Measurements from ENCODE around the gene PRKCB.
"Not testable (repeated sequence)": the region's sequence is repeated elsewhere in the genome, so short reads cannot be mapped to it uniquely, and the experiment has no call there.

PRKCB gene

DNA sequence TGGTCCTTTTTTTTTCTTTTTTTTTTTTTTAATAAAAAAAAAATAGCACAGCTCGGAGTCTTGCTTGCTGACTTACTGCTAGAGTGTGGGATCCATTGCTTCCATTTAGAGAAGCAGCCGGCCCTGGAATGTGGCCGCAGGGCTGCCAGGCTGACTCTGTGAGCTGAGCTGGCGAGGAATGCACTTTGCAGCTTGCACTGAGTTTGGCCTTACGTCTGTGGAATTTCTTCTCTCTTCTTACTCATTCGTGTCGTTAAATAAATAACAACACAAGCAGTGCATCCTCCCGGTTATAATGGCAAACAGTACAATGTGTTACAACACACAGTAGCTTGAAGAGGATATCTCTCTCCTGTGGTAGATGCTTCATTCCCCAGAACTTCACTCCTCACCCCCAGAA lies 69.2 kb downstream of the PRKCB start:
- FAIRE-seq, result no peak

DNA sequence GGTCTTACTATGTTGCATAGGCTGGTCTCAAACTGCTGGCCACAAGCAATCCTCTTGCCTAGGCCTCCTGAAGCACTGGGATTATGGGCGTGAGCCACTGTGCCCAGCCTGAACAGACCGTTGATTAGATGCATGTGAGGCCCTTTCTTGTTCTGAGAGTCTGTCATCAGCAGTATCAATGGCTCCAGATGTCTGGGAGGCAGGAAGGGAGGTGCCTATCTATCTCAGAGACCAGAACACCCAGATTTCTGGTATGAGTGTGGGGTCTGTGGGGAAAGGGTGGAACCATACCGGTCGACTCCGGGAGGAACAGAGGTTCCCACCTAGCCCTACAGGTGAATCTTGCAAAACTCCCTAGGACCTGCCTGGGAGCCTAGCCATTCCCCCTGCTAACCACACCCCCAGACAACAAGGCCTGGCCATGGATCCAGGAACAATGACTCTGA lies 71.7 kb downstream of the PRKCB start:
- FAIRE-seq, result no peak

DNA sequence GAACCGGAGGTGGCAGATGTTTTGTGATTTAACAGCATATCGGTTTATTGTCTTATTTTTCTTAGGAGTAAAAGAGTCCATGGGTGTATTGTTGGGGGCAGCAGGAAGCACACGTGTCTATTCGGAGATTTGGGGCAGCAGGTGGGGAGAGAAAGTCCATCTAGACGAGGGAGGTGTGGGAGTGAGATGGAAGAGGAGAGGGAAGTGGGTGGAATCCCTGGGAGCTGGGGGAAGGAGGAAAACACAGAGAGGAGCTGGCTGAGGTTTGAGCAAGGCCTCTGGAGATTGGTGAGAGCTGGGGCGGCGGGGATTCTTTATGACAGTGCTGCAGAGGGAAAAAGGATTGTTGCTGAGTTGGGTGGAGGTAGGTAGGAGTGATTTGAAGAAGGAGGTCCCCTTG lies 72.1 kb downstream of the PRKCB start:
- no peak for FAIRE-seq

DNA sequence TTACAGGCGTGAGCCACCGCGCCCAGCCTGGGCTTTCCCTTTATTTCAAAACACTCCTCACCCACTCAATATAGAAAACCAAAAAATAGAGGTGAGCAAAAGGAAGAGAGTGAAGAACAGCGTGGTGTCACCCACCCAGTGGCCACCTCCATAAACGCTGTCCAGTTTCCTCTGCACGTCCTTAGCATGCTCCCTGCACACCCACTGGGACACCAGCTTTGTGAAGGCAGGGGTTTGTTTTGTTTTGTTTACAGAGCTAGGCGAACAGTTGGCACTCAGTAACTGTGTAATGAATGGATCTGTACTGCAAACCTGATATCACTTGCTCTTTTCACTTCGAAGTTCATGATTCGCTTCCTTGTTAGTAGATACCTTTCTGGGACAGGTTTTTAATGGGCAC lies 73.0 kb downstream of the PRKCB start:
- no peak for FAIRE-seq

DNA sequence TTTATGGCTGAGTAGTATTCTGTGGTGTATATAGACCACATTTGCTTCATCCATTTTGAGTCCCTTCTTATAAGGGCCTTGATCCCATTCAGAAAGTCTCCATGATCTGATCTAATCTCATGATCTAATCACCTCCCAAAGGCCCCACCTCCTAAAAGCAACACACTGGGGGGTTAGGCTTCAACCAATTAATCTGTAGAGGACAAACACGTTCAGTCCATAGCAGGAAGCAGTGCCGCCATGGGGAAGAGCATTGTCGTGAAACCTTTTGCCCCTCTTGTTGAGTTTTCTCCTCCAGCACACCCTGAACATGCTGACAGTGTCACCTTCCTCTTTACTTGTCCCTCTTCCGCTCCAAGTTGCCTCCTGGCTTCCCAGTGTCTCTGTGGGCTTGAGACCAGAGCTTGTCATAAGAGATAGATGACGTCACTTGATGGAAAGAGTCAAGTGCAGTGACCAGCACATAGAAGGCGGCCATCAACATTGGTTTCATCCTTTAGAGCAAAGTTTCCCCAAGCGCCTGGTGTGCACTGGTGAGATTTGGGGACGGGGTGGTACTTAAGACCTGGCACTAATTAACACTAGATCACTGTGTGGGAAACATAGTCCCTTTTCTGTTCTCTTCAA lies 74.1 kb downstream of the PRKCB start:
- no peak for FAIRE-seq

DNA sequence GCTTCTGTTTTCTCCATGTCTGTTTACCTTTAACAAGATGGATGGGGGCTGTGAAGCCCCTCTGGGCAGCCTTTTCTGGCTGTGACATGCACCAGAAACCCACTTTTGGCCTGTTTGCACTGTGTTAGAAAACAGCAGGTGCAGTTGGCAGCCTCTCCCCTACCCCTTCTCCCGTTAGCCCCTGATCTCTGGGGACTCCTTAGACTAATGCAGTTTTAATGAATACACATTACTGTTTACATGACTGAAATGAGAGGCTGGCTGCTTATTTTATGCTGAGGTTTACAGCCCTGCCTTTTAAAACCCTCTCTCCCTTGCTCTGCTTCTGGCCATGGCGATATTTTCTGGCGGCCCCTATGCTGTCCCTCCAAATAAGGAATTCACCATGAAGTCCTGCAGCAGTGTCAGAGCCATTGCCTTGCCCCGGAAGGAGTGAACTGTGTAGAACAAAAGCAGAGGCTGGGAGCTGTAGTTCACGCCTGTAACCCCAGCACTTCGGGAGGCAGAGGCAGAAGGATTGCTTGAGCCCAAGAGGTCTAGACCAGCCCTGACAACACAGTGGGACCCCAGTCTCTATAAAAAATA lies 79.3 kb downstream of the PRKCB start:
- FAIRE-seq, result no peak

DNA sequence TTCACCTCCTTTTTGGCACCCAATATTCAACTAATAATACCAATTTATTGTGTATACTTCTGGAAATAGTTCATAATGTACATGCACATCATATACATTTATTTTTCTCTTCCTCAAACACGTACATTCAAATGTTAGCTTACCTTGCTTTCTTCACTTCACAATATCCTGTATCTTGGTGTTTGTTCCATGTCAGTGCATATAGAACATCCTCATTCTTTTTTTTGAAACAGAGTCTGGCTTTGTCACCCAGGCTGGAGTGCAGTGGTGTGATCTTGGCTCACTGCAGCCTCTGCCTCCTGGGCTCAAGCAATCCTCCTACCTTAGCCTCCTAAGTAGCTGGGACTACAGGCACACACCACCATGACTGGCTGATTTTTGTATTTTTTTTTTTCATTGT lies 80.8 kb downstream of the PRKCB start:
- FAIRE-seq, result not testable (repeated sequence)

DNA sequence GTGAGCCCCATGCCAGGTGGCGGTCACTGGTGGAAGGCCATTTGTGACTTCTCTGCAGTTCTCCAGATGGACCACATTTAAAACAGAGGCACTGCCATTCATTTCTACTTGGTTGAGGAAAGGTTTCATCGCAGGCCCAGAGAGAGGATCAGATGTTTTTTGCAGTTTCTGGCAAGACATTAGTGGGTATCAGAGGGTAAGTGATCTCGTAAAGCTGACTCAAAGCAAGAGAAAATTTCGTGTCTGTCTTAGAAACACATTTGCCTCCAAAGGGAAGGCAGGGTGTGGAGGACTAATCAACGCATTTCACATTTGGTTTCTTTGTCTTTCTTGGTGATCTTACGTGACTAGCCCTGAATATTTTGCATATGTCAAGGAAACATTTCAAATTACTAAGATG lies 81.8 kb downstream of the PRKCB start:
- FAIRE-seq, result no peak

DNA sequence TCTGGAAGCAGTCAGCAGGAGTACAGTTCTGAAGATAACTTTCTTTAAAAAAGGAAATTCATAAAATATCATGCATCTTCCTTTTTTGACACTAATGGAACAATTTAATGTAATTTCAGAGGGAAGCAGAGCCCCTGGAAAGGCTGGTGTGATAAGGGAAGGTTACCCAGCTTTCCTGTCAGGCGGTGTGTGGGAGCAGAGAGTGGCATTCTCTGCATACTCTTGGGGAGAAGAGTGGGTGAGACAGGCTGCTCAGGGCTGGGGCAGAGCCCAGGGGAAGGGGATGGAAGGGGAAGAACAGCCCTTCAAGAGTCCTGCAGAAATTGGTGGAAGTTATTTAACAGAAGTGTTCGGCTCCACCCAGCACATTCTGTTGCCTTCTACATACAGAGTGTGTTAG lies 84.7 kb downstream of the PRKCB start:
- FAIRE-seq, result no peak

DNA sequence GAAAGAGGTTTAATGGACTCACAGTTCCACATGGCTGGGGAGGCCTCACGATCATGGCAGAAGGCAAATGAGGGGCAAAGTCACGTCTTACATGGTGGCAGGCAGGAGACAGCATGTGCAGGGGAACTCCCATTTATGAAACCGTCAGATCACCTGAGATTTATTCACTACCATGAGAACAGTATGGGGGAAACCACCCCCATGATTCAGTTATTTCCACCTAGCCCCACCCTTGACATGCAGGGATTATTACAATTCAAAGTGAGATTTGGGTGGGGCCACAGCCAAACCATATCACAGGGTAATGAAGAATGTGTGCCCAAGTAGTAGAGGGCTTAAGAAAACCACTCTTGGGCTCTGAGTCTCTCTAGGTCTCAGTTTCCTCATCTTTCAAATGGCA lies 85.1 kb downstream of the PRKCB start:
- FAIRE-seq, result no peak

DNA sequence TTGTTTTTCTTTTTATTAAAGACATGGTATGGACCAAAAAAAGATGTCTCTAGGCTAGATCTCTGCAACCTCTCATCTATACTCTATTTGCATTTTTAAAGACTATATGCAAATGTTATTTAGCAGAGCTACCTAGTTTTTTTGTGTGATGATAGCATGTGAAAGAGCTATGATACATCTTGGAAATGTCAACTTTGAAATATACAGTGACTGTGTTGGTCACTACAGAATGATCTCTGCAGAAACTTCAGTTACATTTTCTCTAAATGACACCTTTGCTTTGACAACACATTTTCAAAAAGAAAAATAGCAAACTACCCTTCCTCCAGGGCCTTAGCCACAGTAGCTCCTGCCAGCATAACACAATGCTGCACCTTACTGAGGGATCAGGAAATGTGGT lies 86.6 kb downstream of the PRKCB start:
- no peak for FAIRE-seq

DNA sequence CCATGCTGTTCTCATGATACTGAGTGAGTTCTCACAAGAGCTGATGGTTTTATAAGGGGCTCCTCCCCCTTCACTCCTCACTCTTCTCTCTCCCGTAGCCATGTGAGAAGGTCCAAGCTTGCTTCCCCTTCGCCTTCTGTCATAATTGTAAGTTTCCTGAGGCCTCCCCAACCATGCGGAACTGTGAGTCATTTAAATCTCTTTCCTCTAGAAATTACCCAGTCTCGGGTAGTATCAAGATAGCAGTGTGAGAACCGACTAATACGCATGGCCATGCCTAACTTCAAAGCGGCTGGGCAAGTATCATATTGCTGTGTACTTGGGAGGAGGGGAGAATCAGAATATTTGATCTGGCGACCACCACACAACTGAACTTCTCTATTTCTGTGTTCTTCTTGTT lies 88.3 kb downstream of the PRKCB start:
- no peak for FAIRE-seq

DNA sequence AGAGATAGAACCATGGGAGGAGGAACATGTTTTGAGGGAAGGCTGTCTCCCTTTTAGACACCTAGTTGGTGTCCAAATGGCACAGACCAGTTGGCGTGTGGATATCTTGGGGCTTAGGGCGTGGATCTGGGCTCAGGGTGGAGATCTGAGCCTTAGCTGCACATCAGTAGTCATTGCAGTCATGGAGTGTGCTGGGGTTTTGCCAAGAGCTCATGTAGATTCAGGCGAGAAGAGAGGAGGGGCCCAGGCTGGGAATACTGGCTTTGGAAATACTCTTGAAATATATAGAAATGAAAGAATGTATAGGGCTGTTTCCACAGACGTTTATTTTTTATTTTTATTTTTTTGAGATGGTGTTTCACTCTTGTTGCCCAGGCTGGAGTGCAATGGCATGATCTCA lies 92.0 kb downstream of the PRKCB start:
- no peak for FAIRE-seq

DNA sequence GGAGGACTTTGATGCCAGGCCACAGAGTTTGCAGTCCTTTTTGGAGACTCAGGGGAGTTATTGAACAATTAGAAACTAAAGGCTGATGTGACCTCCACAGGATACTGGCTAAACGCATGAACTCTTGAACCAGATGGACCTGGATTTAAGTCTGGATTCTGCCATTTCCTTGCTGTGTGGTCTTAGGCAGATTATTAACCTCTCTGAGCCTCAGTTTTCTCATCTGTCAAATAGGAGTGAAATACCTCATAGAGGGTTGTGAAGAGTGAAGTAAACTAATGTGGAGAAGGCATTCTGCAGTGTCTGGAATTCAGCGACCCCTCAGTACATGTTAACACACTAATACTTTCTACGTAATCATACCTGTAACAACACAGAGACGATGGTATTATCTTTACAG lies 93.5 kb downstream of the PRKCB start:
- no peak for FAIRE-seq

DNA sequence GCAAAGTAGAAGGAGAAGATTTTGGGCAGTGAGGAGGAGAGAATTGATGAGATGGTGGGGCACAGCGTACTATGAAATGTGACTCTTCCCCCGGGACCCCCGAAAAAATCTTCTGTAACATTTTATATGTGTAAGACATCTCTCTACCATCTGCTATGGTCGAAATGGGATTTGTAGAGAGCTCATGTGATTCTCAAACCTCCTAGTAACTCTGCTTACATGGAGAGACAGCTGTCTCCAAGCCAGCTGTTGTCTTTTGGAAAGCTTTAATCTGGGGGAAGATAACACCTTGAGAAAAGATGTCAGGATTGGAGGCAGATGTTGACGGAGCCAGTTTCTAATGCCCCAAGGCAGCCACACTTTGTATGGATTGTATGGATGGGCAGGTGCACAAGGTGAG lies 94.1 kb downstream of the PRKCB start:
- FAIRE-seq, result no peak

DNA sequence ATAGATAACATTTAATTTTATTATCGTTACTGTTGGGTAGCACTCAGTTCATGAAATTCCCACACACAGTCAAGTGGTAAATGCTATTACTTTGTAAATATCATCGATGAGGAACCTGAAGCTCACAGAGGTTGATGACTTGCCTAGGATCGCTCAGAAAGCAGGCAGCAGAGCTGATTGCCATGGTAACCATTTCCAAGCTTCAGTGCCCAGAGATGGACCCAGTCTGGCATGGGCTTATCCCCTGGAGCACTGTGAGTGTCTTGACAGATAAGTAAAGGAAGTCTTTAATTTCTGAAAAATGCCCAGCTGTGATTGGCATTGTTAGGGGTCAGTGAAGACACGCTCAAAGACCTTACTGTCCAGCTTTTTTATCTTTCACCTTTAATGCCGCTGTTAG lies 95.0 kb downstream of the PRKCB start:
- no peak for FAIRE-seq

DNA sequence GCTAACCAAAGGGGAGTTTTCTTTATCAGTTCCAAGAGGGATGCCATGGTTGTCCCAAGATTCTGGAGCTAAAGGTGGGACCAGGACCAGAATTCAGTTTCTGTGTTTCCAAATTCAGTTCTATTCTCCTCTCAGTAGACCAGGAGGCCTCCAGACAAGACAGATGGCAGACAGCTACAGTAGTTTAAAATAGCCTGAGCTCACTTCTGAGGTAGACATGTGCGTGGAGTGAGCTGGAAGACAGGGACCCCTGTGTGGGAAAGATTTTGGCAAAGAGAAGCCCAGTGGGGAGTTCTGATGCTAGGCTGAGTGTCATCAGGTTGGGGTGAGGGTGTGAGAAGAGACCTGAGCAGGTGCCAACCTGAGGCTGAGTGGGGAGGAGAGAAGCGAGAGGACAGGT lies 95.4 kb downstream of the PRKCB start:
- FAIRE-seq, result no peak

DNA sequence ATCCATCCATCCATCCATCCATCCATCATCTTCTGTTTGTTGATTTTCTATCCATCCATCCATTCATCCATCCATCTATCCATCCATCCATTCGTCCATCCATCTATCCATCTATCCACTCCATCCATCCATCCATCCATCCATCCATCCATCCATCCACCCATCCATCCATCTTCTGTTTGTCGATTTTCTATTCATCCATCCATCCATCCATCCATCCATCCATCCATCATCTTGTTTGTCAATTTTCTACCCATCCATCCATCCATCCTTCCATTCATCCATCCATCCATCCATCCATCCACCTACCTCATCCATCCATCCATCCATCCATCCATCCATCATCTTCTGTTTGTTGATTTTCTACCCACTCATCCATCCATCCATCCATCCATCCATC lies 97.9 kb downstream of the PRKCB start:
- FAIRE-seq, result not testable (repeated sequence)

DNA sequence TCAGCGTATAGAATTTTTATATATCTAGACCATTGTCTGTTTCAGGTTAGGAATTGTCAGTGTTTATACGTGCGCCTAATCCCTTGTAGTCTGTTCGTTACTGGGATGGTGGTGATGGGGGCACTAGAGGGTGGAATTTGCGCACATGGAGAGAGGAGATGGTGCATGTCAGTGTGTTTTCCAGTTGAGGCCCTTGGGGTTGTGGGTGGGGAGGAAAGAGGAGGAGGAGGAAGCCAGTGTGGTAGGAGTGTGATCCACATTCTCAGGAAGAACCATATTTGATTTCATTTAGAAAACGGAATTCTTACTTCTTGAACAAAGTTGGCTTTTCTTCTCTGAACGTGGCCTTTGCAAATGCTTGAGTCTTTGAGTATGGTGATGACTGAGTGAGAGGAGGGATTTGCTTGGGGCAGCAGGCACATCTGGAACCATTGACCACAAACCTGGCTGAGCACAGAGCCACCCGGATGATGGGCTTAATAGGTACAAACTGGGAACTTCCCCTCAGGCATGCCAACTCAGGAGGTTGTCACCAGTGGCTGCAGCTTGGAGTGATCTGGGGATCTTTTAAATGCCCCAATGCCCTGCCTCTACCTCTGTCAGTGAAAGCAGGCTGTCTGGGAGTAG lies 98.9 kb downstream of the PRKCB start:
- FAIRE-seq, result no peak

DNA sequence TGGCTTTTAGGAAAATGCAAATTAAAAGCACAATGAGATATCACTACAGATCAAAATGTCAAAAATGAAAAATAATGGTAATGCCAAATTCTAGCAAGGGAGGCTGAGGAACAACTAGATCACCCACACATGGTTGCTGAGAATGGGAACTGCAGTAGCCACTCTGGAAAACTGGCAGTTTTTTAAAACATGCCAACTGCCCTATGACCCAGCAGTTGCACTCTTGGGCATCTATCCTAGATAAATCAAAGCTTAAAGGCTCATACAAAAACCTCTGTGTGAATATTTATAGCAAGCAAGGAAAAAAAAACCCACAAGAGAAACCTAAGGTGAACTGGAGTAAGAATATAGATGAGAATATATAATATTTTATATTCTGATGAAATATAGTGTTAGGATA lies 104.3 kb downstream of the PRKCB start:
- no peak for FAIRE-seq

DNA sequence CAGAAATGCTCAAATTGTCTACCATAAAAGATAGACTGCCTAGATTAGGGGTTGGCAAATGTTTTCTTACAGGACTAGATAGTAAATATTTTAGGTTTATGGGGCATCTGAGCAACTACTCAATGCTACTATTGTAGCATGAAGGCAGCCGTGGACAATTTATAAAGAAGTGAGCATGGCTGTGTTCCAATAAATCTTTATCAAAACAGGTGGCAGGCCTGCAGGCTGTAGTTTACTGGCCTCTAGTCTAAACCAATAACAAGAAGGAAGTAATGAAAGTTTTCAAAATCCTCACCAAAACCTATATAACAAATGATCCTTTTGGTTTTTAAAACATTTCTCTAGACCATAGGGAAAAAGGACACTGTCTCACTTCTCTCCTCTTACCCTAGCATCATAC lies 105.2 kb downstream of the PRKCB start:
- no peak for FAIRE-seq

DNA sequence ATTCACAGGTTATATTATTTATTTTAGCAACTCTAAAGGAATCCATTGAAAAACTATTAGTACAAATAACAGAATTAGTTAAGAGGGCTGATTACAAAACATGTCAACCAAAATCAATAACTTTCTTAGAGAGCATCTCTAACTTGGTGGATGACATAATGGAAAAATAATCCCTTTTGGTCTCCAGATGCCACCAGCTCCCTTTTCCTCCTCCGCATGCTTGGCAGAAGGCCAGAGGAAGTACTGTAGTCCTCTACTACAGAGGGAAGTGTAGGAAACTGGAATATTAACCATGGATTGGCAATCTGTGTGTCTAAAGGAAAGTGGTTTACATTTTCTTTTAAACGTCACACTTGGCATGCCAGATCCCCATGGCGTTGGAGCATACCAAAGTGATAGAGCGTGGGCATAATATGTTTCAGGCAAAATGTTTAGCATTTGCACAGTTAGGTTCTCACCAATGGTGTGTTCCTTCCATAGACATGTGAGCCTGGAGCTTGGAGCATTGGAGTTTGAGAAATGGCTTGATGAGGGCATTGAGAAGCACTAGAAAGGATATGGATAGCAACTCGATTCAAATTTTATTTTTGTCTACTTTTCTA lies 106.3 kb downstream of the PRKCB start:
- no peak for FAIRE-seq

DNA sequence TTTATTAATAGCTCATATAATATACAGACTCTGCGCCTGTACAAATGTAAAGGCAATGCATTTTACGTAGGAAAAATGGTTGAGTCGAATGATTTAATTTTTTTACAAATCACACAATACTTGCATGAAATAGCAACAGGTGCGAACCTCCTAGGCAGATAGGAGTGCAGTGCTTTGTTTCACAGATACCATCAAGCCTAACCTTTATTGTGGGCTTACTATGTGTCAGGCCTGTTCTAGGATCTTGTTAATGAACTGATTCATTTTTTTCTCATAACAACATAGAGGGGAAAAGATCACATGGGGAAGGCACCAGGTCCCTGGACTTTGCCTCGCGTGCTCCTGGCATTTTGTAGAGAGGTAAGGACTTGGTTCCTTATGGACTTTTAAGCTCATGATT lies 107.8 kb downstream of the PRKCB start:
- no peak for FAIRE-seq

DNA sequence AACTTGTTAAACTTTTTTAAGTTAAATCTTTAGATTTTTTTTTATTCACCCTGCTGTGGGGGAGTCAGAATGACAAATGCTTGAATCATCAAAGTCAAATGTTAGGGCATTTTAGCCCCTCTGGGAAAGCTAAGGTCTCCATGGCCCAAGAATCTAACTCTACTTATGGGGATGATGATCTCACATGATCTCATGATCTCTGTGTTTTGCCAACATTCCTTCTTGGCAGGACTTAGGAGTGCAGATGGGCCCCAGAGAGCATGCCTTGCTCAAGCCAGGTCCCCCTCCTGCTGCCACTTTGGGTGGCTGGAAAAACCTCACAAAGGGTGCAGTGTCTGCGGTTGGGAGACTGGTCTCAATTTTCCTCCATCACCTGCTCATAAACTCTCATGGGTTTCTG lies 108.6 kb downstream of the PRKCB start:
- no peak for FAIRE-seq

Data from endometrium (tissue), 2 donors.